ENCODE measurements around the gene UCHL3. TPM values are rescaled to one million over a fixed set of nuclear protein-coding genes. Genes with fewer than 3 reads are reported as not detected.

UCHL3 gene
- polyA plus RNA-seq, 1 donor (not counting 4 experiments of a cell fraction or from before 2014, with no cell fraction given) = 134 TPM

- Histone ChIP-seq H2AFZ (ENCODE audit: control insufficient read depth, low read length) (no peak overlapping the region), H3K4me1 (ENCODE audit: control insufficient read depth, extremely low read depth, insufficient read depth, low read length) (no peaks in the 10 kb centered on the region), H3K9ac (ENCODE audit: control insufficient read depth, extremely low read depth, insufficient read depth, low read length) (no peak overlapping the region), H3K36me3 (ENCODE audit: control insufficient read depth in 2 of 2, extremely low read depth in 1 of 2, insufficient read depth in 2 of 2, low read length in 2 of 2) (peaks cover 0 to 4% of the 10 kb centered on the region in 2 experiments), H3K27ac (ENCODE audit: control insufficient read depth, insufficient read depth, low read length) (no peak overlapping the region), H3K27me3 (ENCODE audit: control insufficient read depth, extremely low read depth, insufficient read depth, low read length) (no peaks in the 10 kb centered on the region), H3K79me2 (ENCODE audit: control insufficient read depth, insufficient read depth, low read length) (no peaks in the 10 kb centered on the region), H3K9me1 (ENCODE audit: control insufficient read depth, extremely low read depth, insufficient read depth, low read length) (no peaks in the 10 kb centered on the region), H3K4me3 (ENCODE audit: control insufficient read depth in 2 of 3, extremely low read depth in 1 of 3, insufficient read depth in 2 of 3, low read depth in 1 of 3, low read length in 3 of 3) (no peak overlapping the region), H3K9me3 (ENCODE audit: control insufficient read depth, low read depth, low read length) (no peaks in the 10 kb centered on the region), H4K20me1 (ENCODE audit: control insufficient read depth, extremely low read depth, insufficient read depth, low read length) (no peaks in the 10 kb centered on the region), H3K4me2 (ENCODE audit: control insufficient read depth, extremely low read depth, insufficient read depth, low read depth, low read length) (no peak overlapping the region)
- dilution Hi-C loops (cut with MboI; ENCODE audit: extremely low pct_ligation_motif_present, low sequenced_read_pairs) = no loop called here
- no peak for FAIRE-seq
- no peak for DNase-seq (ENCODE audit: low read depth, low spot score)
- TF ChIP-seq CTCF (optimal IDR thresholded peaks at IDR 0.05 in 1 of 3, IDR thresholded peaks at IDR 0.05 in 1 of 3, conservative IDR thresholded peaks at IDR 0.05 in 1 of 3; ENCODE audit: extremely low read depth in 1 of 3, insufficient read depth in 2 of 3, low read length in 3 of 3) (no peak), EZH2 (IDR thresholded peaks at IDR 0.05; ENCODE audit: low read length) (no peak)
Measured at GRCh38 chr13:75521956-75522355, 27.6 kb upstream of the UCHL3 start.

- H3K79me2 ChIP-seq (ENCODE audit: control insufficient read depth, insufficient read depth, low read length) = peaks cover 5% of the 10 kb centered on the region
- H3K4me1 ChIP-seq (ENCODE audit: control insufficient read depth, extremely low read depth, insufficient read depth, low read length) = no peaks in the 10 kb centered on the region
- no peaks in the 10 kb centered on the region for H3K27me3 ChIP-seq (ENCODE audit: control insufficient read depth, extremely low read depth, insufficient read depth, low read length)
- no peaks in the 10 kb centered on the region for H4K20me1 ChIP-seq (ENCODE audit: control insufficient read depth, extremely low read depth, insufficient read depth, low read length)
- no peaks in the 10 kb centered on the region for H3K9me1 ChIP-seq (ENCODE audit: control insufficient read depth, extremely low read depth, insufficient read depth, low read length)
- no peak overlapping the region for H2AFZ ChIP-seq (ENCODE audit: control insufficient read depth, low read length)
- dilution Hi-C loops (cut with MboI; ENCODE audit: extremely low pct_ligation_motif_present, low sequenced_read_pairs) = no loop called here
- DNase-seq (ENCODE audit: low read depth, low spot score) (no peak), FAIRE-seq (no peak)
- no peaks in the 10 kb centered on the region for H3K9me3 ChIP-seq (ENCODE audit: control insufficient read depth, low read depth, low read length)
- H3K9ac ChIP-seq (ENCODE audit: control insufficient read depth, extremely low read depth, insufficient read depth, low read length) = no peak overlapping the region
- no peak overlapping the region for H3K4me2 ChIP-seq (ENCODE audit: control insufficient read depth, extremely low read depth, insufficient read depth, low read depth, low read length)
- no peak overlapping the region for H3K27ac ChIP-seq (ENCODE audit: control insufficient read depth, insufficient read depth, low read length)
- H3K36me3 ChIP-seq (ENCODE audit: control insufficient read depth in 2 of 2, extremely low read depth in 1 of 2, insufficient read depth in 2 of 2, low read length in 2 of 2) = peaks cover 5 to 15% of the 10 kb centered on the region in 2 experiments
- TF ChIP-seq EZH2 (IDR thresholded peaks at IDR 0.05; ENCODE audit: low read length) (no peak), CTCF (optimal IDR thresholded peaks at IDR 0.05 in 1 of 3, IDR thresholded peaks at IDR 0.05 in 1 of 3, conservative IDR thresholded peaks at IDR 0.05 in 1 of 3; ENCODE audit: extremely low read depth in 1 of 3, insufficient read depth in 2 of 3, low read length in 3 of 3) (no peak)
- H3K4me3 ChIP-seq (ENCODE audit: control insufficient read depth in 2 of 3, extremely low read depth in 1 of 3, insufficient read depth in 2 of 3, low read depth in 1 of 3, low read length in 3 of 3) = no peak overlapping the region
Measured at GRCh38 chr13:75530549-75530961, 19.0 kb upstream of the UCHL3 start.

Measured in keratinocyte (primary cell).